HepG2 (cell line): ENCODE measurements around the gene MOK. TPM values are rescaled to one million over a fixed set of nuclear protein-coding genes. Genes with fewer than 3 reads are reported as not detected.

Experiments used
- CBX5 ChIP-seq: sonication (generic); formaldehyde crosslinking; IDR thresholded peaks from 2 replicates; pipeline ENCODE4 v1.4.0; 2020; ENCODE audit warnings: missing genetic modification reagents, borderline replicate concordance
- CENPT ChIP-seq: sonication (generic); formaldehyde crosslinking; IDR thresholded peaks from 2 replicates; pipeline ENCODE4 v1.8.0; 2022; ENCODE audit warnings: low read depth, mild to moderate bottlenecking, moderate library complexity, missing genetic modification reagents
- DR1 ChIP-seq: sonication (generic); formaldehyde crosslinking; IDR thresholded peaks from 2 replicates; pipeline ENCODE4 v1.8.0; 2021; ENCODE audit warnings: mild to moderate bottlenecking, missing genetic modification reagents, inconsistent platforms
- ERF ChIP-seq: IDR thresholded peaks from 2 replicates; pipeline ENCODE4 v1.6.1; 2018; ENCODE audit warnings: missing biosample characterization, missing genetic modification reagents
- FOXJ3 ChIP-seq: sonication (generic); formaldehyde crosslinking; IDR thresholded peaks from 2 replicates; pipeline ENCODE4 v1.4.0; 2020; ENCODE audit warnings: missing genetic modification reagents, mild to moderate bottlenecking, borderline replicate concordance
- HNRNPLL ChIP-seq: fragments of 200-400 bp; formaldehyde crosslinking; IDR thresholded peaks from 2 replicates; pipeline ENCODE4 v1.6.1; 2017; ENCODE audit warnings: mild to moderate bottlenecking, low read depth, low read length; ENCODE audit not compliant: poor library complexity, severe bottlenecking
- KLF13 ChIP-seq: sonication (generic); formaldehyde crosslinking; IDR thresholded peaks from 2 replicates; pipeline ENCODE4 v1.4.0; 2020; ENCODE audit warnings: mild to moderate bottlenecking, missing genetic modification reagents
- LCORL ChIP-seq, 2 experiments: fragments of 450-650 bp in 1 of 2; sonication (generic) in 1 of 2; formaldehyde crosslinking in 1 of 2; IDR thresholded peaks; 2 replicates each; pipeline versions ENCODE4 v1.5.0 to v1.6.1; 2017 to 2020; ENCODE audit warnings: antibody characterized with exemption in 1 of 2, missing genetic modification reagents in 1 of 2
- NFYB ChIP-seq: sonication (generic); formaldehyde crosslinking; IDR thresholded peaks from 2 replicates; pipeline ENCODE4 v1.4.0; 2020; ENCODE audit warnings: missing genetic modification reagents
- NR2F2 ChIP-seq: IDR thresholded peaks from 2 replicates; pipeline ENCODE4 v1.6.1; 2012; ENCODE audit warnings: low read depth, inconsistent platforms, borderline replicate concordance
- PAX8 ChIP-seq: sonication (generic); formaldehyde crosslinking; IDR thresholded peaks from 2 replicates; pipeline ENCODE4 v1.8.0; 2022; ENCODE audit warnings: mild to moderate bottlenecking, missing genetic modification reagents, borderline replicate concordance
- POLR2AphosphoS5 ChIP-seq: IDR thresholded peaks from 2 replicates; pipeline ENCODE4 v1.6.1; 2012; ENCODE audit warnings: low read depth, low read length
- YY1 ChIP-seq: IDR thresholded peaks from 2 replicates; pipeline ENCODE4 v1.6.1; 2011; ENCODE audit warnings: low read length, low read depth, moderate library complexity, mild to moderate bottlenecking; ENCODE audit not compliant: insufficient read depth, insufficient replicate concordance
- ZFP36 ChIP-seq: fragments of 150-350 bp; IDR thresholded peaks from 2 replicates; pipeline ENCODE4 v1.6.1; 2018; ENCODE audit warnings: borderline replicate concordance, low read length, low read depth; ENCODE audit not compliant: partially characterized antibody
- ZNF263 ChIP-seq: sonication (generic); formaldehyde crosslinking; IDR thresholded peaks from 2 replicates; pipeline ENCODE4 v1.4.0; 2020; ENCODE audit warnings: missing genetic modification reagents
- ZNF615 ChIP-seq: sonication (generic); formaldehyde crosslinking; IDR thresholded peaks from 2 replicates; pipeline ENCODE4 v1.5.0; 2020; ENCODE audit warnings: mild to moderate bottlenecking, missing genetic modification reagents, borderline replicate concordance
- ZNF816 ChIP-seq: sonication (generic); formaldehyde crosslinking; IDR thresholded peaks from 2 replicates; pipeline ENCODE4 v1.8.0; 2022; ENCODE audit warnings: missing genetic modification reagents, mild to moderate bottlenecking, borderline replicate concordance
- polyA plus RNA-seq, 8 experiments: library from polyadenylated mRNA; depleted of rRNA in 3 of 8; stranded (reverse) in 7 of 8; unstranded in 1 of 8; fragments of >200 nt; fragmentation: Illumina TruSeq in 4 of 8; extraction: Trizol in 4 of 8; gene quantifications; 2 replicates each; pipeline versions ENCODE4 v1.2.1 to v1.2.3, GENCODE V29; 2011 to 2016; ENCODE audit warnings: low read depth in 4 of 8, missing spikeins in 1 of 8, mixed read lengths in 1 of 8; ENCODE audit not compliant: insufficient read depth in 1 of 8
- total RNA-seq, 5 experiments: library from RNA; depleted of rRNA; stranded (reverse); fragments of >200 nt; fragmentation: Illumina TruSeq; extraction: Trizol; gene quantifications; 2 replicates each; pipeline ENCODE4 v1.2.3, GENCODE V29; 2016; ENCODE audit warnings: low read depth in 1 of 5
- TF ChIP-seq, protein P1 (sequence below): sonication (generic); formaldehyde crosslinking; IDR thresholded peaks from 2 replicates; pipeline ENCODE4 v1.4.0; 2020; ENCODE audit warnings: mild to moderate bottlenecking, missing genetic modification reagents
- TF ChIP-seq, protein P2 (sequence below): sonication (generic); IDR thresholded peaks from 2 replicates; pipeline ENCODE4 v1.6.1; 2016; ENCODE audit warnings: low read depth, borderline replicate concordance
- TF ChIP-seq, protein P3 (sequence below): sonication (generic); formaldehyde crosslinking; IDR thresholded peaks from 2 replicates; pipeline ENCODE4 v1.5.0; 2020; ENCODE audit warnings: mild to moderate bottlenecking, missing genetic modification reagents, moderate library complexity
- TF ChIP-seq, protein P4 (sequence below): sonication (generic); formaldehyde crosslinking; IDR thresholded peaks from 2 replicates; pipeline ENCODE4 v1.5.0; 2020; ENCODE audit warnings: missing genetic modification reagents
- TF ChIP-seq, protein P5 (sequence below): IDR thresholded peaks from 2 replicates; pipeline ENCODE4 v1.6.1; 2016; ENCODE audit warnings: control low read depth

The MOK gene
- total and polyA plus RNA-seq, 2 of the 13 experiments (the other 11 are each of a cell fraction or from before 2014, with no cell fraction given) = 15.3 to 16.9 TPM

DNA sequence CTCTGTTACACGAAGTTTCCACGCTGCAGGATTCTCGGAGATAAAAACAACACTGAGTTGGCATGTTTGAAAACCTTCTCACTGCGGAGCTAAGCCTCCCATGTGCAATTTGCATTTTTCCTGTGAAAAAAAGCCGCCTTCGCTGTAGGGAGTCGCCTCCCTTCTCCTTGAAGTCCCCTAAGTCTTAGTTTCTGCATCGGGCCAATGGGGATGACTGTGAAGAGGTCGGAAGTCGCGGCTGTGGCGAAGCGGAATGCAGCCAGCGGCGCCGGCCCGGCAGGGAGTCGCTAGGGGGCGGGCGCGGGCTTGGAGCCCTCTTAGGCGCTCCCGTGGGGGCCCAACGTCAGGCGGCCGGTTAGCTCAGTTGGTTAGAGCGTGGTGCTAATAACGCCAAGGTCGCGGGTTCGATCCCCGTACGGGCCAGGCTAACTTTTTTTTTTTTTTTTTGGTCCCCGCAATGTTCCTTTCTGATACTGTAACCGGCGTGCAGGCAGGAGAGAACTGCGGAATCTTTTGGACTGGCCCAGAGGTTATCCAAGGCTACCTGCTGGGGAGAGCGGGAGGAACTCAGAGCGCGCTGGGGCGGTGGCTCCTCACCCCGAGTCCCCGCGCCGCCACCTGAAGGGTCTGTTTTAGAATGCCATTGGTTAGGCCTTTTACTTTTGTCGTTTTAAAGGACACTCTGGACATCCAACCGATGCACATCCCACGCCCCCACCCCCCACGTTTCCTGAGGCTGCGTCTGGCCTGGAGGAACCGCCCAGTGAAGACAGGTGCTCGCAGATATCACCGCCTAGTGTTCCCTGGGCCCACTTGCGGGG, 12.0 kb upstream of the MOK start (continued):
- TF ChIP-seq ZFP36 (no peak), POLR2AphosphoS5 (peak; percentile 37), PAX8 (CRISPR knock-in tag) (no peak), YY1 (peak; percentile 47), ZNF615 (CRISPR knock-in tag) (peak; percentile 74; the same call in 1 of the 2 replicates), ERF (CRISPR knock-in tag) (peak; percentile 81), KLF13 (no peak; the same call in 1 of the 2 replicates), NFYB (peak; percentile 58), ZNF816 (CRISPR knock-in tag) (peak; percentile 39; the same call in 1 of the 2 replicates), LCORL (IDR thresholded peaks at IDR 0.05) (no peak), LCORL (CRISPR knock-in tag; IDR thresholded peaks at IDR 0.05) (peak; percentile 68; the same call in 1 of the 2 replicates), CENPT (CRISPR knock-in tag) (no peak), NR2F2 (peak; percentile 55; the same call in 1 of the 2 replicates), FOXJ3 (CRISPR knock-in tag) (0 out of 2 replicates have a peak, but pooled peaks have one; percentile 43), HNRNPLL (peak; percentile 77), ZNF263 (CRISPR knock-in tag) (peak; percentile 88), DR1 (peak; percentile 35; the same call in 1 of the 2 replicates), CBX5 (CRISPR knock-in tag) (peak; percentile 22; the same call in 1 of the 2 replicates)
- TF ChIP-seq, protein P1, sequence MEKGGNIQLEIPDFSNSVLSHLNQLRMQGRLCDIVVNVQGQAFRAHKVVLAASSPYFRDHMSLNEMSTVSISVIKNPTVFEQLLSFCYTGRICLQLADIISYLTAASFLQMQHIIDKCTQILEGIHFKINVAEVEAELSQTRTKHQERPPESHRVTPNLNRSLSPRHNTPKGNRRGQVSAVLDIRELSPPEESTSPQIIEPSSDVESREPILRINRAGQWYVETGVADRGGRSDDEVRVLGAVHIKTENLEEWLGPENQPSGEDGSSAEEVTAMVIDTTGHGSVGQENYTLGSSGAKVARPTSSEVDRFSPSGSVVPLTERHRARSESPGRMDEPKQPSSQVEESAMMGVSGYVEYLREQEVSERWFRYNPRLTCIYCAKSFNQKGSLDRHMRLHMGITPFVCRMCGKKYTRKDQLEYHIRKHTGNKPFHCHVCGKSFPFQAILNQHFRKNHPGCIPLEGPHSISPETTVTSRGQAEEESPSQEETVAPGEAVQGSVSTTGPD (CRISPR knock-in tag) = peak; percentile 88
- TF ChIP-seq, protein P2, sequence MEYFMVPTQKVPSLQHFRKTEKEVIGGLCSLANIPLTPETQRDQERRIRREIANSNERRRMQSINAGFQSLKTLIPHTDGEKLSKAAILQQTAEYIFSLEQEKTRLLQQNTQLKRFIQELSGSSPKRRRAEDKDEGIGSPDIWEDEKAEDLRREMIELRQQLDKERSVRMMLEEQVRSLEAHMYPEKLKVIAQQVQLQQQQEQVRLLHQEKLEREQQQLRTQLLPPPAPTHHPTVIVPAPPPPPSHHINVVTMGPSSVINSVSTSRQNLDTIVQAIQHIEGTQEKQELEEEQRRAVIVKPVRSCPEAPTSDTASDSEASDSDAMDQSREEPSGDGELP = peak; percentile 39; the same call in 1 of the 2 replicates
- TF ChIP-seq, protein P3, sequence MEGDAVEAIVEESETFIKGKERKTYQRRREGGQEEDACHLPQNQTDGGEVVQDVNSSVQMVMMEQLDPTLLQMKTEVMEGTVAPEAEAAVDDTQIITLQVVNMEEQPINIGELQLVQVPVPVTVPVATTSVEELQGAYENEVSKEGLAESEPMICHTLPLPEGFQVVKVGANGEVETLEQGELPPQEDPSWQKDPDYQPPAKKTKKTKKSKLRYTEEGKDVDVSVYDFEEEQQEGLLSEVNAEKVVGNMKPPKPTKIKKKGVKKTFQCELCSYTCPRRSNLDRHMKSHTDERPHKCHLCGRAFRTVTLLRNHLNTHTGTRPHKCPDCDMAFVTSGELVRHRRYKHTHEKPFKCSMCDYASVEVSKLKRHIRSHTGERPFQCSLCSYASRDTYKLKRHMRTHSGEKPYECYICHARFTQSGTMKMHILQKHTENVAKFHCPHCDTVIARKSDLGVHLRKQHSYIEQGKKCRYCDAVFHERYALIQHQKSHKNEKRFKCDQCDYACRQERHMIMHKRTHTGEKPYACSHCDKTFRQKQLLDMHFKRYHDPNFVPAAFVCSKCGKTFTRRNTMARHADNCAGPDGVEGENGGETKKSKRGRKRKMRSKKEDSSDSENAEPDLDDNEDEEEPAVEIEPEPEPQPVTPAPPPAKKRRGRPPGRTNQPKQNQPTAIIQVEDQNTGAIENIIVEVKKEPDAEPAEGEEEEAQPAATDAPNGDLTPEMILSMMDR = peak; percentile 93
- TF ChIP-seq, protein P4, sequence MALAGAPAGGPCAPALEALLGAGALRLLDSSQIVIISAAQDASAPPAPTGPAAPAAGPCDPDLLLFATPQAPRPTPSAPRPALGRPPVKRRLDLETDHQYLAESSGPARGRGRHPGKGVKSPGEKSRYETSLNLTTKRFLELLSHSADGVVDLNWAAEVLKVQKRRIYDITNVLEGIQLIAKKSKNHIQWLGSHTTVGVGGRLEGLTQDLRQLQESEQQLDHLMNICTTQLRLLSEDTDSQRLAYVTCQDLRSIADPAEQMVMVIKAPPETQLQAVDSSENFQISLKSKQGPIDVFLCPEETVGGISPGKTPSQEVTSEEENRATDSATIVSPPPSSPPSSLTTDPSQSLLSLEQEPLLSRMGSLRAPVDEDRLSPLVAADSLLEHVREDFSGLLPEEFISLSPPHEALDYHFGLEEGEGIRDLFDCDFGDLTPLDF (CRISPR knock-in tag) = no peak; the same call in 1 of the 2 replicates
- TF ChIP-seq, protein P5, sequence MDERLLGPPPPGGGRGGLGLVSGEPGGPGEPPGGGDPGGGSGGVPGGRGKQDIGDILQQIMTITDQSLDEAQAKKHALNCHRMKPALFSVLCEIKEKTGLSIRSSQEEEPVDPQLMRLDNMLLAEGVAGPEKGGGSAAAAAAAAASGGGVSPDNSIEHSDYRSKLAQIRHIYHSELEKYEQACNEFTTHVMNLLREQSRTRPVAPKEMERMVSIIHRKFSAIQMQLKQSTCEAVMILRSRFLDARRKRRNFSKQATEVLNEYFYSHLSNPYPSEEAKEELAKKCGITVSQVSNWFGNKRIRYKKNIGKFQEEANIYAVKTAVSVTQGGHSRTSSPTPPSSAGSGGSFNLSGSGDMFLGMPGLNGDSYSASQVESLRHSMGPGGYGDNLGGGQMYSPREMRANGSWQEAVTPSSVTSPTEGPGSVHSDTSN = peak; percentile 54
